ENCODE measurements around the gene MYRF.

Gene MYRF

GRCh38 chr11:61800331-61801281, 48.2 kb downstream of the MYRF start:
- DNase-seq: no peak

GRCh38 chr11:61802605-61803004, 50.2 kb downstream of the MYRF start:
- DNase-seq: no peak

GRCh38 chr11:61803889-61804647, 51.6 kb downstream of the MYRF start:
- no peak for DNase-seq

GRCh38 chr11:61805146-61805545, 52.7 kb downstream of the MYRF start:
- no peak for DNase-seq

- DNase-seq: no peak
Measured at GRCh38 chr11:61806785-61807184, 54.3 kb downstream of the MYRF start.

GRCh38 chr11:61810671-61811175, 58.3 kb downstream of the MYRF start:
- no peak for DNase-seq

GRCh38 chr11:61811831-61812230, 59.4 kb downstream of the MYRF start:
- no peak for DNase-seq

- DNase-seq: no peak
Measured at GRCh38 chr11:61812736-61813411, 60.4 kb downstream of the MYRF start.

GRCh38 chr11:61814247-61814957, 62.0 kb downstream of the MYRF start:
- DNase-seq: no peak

GRCh38 chr11:61814958-61815789, 62.7 kb downstream of the MYRF start:
- DNase-seq: peak; percentile 84

GRCh38 chr11:61815790-61816735, 63.6 kb downstream of the MYRF start:
- DNase-seq: no peak

- peak; percentile 87 for DNase-seq
Measured at GRCh38 chr11:61816736-61817455, 64.5 kb downstream of the MYRF start, which contains the start of gene FADS1. Gene FADS1 (minus strand): TSS chr11:61817003. CDS start chr11:61816929, 74 bp downstream.

GRCh38 chr11:61817471-61818202, 65.2 kb downstream of the MYRF start:
- DNase-seq: no peak

- no peak for DNase-seq
Measured at GRCh38 chr11:61820174-61820573, 67.7 kb downstream of the MYRF start.

GRCh38 chr11:61826930-61827570, 74.6 kb downstream of the MYRF start:
- DNase-seq: no peak

GRCh38 chr11:61827571-61828378, 75.3 kb downstream of the MYRF start, which contains the start of gene FADS2:
Gene FADS2 (plus strand): TSS chr11:61828300. CDS start chr11:61828391, 91 bp downstream.
- DNase-seq: peak; percentile 52

- DNase-seq: no peak
Measured at GRCh38 chr11:61828379-61828628, 75.9 kb downstream of the MYRF start.
